ENCODE measurements around the gene NEURL1B.

DNA sequence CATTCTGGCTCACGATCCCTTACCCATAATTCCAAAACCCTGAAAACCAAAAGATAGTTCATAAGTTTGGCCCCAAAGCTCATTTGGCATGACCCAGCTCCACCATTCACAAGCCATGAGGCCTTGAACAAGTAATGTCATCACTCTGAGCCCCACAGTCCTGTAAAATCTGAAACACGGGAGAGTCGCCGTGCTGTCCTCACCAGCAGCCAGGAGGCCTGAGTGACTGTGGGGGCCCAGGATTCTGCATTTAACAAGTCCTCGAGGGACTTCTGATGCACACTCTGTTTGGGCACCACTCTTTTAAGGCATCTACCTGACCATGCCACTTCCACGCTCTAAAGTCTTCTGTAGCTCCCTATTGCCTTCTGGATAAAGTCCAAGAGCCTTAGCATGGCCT is 89.2 kb downstream of the NEURL1B start:
- TF ChIP-seq, protein P1, sequence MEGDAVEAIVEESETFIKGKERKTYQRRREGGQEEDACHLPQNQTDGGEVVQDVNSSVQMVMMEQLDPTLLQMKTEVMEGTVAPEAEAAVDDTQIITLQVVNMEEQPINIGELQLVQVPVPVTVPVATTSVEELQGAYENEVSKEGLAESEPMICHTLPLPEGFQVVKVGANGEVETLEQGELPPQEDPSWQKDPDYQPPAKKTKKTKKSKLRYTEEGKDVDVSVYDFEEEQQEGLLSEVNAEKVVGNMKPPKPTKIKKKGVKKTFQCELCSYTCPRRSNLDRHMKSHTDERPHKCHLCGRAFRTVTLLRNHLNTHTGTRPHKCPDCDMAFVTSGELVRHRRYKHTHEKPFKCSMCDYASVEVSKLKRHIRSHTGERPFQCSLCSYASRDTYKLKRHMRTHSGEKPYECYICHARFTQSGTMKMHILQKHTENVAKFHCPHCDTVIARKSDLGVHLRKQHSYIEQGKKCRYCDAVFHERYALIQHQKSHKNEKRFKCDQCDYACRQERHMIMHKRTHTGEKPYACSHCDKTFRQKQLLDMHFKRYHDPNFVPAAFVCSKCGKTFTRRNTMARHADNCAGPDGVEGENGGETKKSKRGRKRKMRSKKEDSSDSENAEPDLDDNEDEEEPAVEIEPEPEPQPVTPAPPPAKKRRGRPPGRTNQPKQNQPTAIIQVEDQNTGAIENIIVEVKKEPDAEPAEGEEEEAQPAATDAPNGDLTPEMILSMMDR (IDR thresholded peaks at IDR 0.05), result no peak
- TF ChIP-seq POLR2A (IDR thresholded peaks at IDR 0.05), result no peak
